Measurements from ENCODE around the gene TGFBR3L.
"Not testable (repeated sequence)": the region's sequence is repeated elsewhere in the genome, so short reads cannot be mapped to it uniquely, and the experiment has no call there.

TGFBR3L gene

GRCh38 chr19:7905268-7905667 lies 9.4 kb upstream of the TGFBR3L start:
- no peak for DNase-seq

- no peak for DNase-seq
Measured at GRCh38 chr19:7905859-7906258, 8.8 kb upstream of the TGFBR3L start.

- no peak for DNase-seq
Measured at GRCh38 chr19:7907122-7907521, 7.5 kb upstream of the TGFBR3L start.

- DNase-seq, result no peak
Measured at GRCh38 chr19:7907544-7907943, 7.1 kb upstream of the TGFBR3L start.

GRCh38 chr19:7908078-7908699 lies 6.4 kb upstream of the TGFBR3L start:
- DNase-seq, result no peak

- no peak for DNase-seq
Measured at GRCh38 chr19:7908742-7909461, 5.7 kb upstream of the TGFBR3L start.

DNA sequence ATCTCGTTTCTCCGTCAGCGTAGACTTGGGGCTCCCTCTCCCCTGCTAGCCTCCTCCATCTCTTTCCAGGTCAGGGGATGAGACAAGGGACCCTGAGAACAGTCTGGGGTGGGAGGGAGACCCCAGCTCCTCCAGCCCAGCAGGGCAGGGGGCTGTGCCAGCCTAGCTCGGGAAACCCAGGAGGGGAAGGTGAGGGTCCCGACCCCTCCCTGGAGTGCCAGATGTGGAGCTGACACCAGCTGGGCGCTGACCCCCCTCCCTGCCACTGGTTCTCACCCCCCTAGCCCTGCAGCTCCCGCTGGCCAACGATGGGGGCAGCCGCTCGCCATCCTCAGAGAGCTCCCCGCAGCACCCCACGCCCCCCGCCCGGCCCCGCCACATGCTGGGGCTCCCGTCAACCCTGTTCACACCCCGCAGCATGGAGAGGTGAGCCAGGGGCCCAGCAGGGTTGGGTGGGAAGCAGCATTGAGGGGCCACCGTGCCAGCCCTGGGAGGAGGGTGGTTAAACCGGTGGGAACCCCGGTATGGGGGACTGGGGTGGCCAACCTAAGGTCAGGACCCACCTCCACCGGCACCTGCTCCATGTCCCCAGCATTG lies 5.1 kb upstream of the TGFBR3L start:
- no peak for DNase-seq

DNA sequence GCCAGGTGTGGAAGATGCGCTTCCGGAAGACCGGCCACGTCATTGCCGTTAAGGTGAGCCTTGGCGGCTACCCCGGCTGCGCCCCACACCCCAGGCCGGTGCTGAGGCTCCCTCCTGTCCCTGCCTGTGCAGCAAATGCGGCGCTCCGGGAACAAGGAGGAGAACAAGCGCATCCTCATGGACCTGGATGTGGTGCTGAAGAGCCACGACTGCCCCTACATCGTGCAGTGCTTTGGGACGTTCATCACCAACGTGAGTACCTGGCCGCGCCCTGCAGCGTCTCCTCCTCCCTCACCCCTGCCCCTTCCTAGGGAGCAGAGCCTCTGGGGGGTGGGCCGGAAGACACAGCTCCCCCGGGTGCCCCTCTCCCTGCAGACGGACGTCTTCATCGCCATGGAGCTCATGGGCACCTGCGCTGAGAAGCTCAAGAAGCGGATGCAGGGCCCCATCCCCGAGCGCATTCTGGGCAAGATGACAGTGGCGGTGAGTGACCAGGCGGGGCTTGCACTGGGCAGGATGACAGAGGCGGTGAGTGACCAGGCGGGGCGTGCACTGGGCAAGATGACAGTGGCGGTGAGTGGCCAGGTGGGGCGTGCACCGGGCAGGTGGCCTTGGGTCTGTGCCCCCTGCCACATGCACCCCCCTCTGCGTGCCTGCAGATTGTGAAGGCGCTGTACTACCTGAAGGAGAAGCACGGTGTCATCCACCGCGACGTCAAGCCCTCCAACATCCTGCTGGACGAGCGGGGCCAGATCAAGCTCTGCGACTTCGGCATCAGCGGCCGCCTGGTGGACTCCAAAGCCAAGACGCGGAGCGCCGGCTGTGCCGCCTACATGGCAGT lies 4.1 kb upstream of the TGFBR3L start:
- no peak for DNase-seq

- DNase-seq, result no peak
Measured at GRCh38 chr19:7911508-7912143, 3.0 kb upstream of the TGFBR3L start.

- no peak for DNase-seq
Measured at GRCh38 chr19:7912144-7912696, 2.4 kb upstream of the TGFBR3L start.

DNA sequence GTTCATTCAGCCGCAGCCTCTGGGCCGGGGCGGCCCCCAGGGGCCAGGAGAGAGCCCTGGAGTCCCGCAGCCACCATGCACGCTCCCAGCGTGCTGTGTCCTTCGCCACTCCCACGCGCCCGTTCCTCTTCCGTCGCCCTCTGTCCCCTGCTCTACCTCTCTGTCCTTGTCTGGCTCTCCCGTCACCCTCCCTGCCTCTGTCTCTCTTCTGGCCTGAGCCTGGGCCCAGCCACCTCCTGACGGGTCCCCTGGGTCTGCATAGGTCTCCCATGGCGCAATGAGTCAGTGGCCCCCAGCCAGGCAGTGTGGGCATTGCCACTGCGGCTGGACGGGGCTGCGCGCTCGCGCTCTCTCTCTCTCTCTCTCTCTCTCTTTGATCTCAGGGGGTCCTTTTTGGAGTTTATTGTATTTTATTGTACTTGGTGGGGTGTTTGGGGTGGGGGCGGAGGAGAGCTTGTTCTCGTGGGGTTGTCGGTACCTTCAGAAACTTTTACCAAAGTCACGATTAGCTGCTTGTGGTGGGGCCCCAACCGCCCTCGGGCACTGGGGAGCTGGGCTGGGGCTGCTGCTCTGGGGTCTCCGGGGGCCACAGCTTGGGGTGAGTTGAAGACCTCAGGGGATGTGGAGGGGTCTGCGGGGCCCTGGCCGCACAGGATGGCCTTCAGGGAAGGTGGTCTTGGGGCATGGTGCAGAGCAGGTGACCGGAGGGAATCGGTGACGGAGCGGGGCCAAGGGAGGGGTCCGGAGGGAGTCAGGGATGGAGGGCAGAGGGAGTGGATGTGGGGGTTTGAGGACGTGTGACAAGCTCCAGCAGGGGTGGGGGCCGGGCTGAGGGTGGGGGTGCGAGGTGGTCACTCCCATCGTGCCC lies 1.7 kb upstream of the TGFBR3L start:
- no peak for DNase-seq

GRCh38 chr19:7913652-7914051 lies 978 bp upstream of the TGFBR3L start:
- no peak for DNase-seq

DNA sequence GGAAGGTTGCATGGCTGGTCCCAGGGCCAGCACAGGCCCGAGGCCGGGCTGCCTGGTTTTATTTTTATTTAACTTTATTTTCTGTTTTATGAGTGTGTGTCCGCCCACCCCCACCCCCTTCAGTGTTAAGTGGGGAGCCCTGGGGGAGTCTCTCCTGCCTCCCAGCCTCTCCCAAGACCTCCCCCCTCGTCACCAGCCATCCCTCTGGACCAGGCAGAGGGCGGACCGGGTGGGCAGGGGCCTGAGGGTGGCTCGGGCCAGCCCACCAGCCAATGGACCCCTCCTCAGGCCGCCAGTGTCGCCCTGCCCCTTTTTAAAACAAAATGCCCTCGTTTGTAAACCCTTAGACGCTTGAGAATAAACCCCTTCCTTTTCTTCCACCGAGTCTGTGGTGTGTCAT lies 531 bp upstream of the TGFBR3L start:
- DNase-seq, result no peak

DNA sequence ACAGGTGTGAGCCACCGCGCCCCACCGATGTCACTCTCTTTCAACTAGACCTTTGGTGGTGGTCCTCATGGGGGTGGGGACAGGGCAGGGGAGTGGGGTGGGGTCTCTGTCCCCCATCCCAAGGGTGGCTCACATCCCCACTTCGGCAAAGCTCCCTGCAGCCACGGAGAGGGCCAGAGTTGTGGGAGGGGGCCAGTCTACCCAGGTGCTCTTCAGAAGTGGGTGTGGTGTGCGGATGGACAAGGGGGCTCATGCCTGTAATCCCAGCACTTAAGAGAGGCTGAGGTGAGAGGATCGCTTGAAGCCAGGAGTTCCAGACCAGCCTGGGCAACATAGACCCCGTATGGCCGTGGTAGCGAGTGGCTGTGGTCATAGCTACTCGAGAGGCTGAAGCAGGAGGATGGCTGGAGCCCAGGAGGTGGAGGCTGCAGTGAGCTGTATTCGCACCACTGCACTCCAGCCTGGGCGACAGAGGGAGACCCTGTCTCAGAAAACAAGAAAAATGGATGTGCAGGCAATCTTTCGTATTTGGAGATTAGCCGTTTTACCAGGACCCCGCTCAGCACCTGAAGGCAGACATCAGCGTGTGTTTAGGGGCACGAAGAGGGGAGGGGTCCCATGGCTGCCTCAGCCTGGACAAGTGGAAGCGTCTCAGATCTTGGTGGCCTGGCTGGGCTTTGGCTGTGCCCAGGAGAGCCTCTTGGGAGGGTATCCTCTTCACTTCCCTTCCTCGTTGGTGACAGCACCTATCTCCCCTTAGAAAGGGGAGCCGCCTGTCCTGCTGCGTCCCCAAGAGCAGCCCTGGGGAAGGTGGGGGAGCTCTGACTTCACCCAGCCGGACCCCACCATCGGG lies 846 bp downstream of the TGFBR3L start:
- DNase-seq, result no peak

DNA sequence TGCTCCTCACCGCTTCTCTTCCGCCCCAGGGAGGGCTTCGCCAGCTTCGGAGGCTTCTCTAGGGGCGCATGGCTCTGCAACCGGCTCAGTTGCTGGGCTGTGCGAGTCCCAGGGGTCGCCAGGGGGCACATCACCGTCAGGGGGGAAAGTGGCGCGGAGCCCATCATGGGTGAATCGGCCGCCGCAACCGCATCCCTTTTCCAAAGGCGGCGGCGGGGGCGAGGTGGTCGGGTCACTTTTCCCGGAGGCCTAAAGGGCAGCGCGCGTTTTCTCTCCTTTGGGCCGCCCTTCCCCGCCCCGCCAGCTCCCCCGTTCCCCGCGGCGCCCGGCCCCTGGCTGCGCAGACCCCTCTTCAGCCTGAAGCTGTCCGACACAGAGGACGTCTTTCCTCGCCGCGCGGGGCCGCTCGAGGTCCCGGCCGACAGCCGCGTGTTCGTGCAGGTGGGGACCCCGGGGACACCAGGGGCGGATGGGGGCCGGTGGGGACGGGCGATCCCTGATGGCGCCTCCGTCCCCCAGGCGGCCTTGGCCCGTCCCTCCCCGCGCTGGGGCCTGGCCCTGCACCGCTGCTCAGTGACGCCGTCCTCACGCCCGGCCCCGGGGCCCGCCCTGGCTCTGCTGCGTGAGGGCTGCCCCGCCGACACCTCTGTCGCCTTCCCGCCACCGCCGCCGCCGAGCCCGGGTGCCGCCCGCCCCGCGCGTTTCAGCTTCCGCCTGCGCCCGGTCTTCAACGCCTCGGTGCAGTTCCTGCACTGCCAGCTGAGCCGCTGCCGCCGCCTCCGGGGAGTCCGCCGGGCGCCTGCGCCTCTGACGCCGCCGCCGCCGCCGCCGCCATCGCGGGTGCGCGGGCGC lies 1.7 kb downstream of the TGFBR3L start:
- peak; percentile 74 for DNase-seq

- DNase-seq, result no peak
Measured at GRCh38 chr19:7916955-7917266, 2.3 kb downstream of the TGFBR3L start.

- DNase-seq, result peak; percentile 88
Measured at GRCh38 chr19:7917267-7918061, 2.8 kb downstream of the TGFBR3L start.

GRCh38 chr19:7918062-7918614 lies 3.5 kb downstream of the TGFBR3L start:
- not testable (repeated sequence) for DNase-seq
